HG03442 (cell line): ENCODE data around the gene FZD2.

Experiments
- ATAC-seq: cut with Tn5 transposase; IDR thresholded peaks from one replicate; pipeline ENCODE4 v1.9.1; 2021; ENCODE audit warnings: mild to moderate bottlenecking, moderate library complexity; ENCODE audit not compliant: unreplicated experiment

Gene FZD2

GRCh38 chr17:44604768-44605485, 47.6 kb downstream of the FZD2 start:
- no peak for ATAC-seq

DNA sequence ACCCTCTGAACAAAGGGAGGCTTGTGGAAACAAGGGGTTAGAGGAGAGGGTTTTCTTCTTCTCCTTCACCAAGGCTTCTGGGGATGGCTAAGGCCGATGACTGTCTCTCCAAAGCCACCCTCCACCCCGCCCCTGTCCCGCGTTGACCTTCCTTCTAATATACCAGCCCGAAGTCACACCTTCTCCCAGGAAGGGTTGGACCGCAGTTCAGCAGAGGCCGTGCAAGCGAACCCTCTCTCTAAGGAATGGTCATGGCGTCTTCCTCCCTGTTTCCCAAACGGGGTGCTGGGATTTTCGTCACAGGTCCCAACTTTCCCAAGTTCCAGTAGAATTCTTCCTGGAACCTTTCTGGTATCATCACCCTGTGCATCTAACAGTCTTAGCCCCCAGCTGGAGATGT, 49.4 kb downstream of the FZD2 start:
- no peak for ATAC-seq

DNA sequence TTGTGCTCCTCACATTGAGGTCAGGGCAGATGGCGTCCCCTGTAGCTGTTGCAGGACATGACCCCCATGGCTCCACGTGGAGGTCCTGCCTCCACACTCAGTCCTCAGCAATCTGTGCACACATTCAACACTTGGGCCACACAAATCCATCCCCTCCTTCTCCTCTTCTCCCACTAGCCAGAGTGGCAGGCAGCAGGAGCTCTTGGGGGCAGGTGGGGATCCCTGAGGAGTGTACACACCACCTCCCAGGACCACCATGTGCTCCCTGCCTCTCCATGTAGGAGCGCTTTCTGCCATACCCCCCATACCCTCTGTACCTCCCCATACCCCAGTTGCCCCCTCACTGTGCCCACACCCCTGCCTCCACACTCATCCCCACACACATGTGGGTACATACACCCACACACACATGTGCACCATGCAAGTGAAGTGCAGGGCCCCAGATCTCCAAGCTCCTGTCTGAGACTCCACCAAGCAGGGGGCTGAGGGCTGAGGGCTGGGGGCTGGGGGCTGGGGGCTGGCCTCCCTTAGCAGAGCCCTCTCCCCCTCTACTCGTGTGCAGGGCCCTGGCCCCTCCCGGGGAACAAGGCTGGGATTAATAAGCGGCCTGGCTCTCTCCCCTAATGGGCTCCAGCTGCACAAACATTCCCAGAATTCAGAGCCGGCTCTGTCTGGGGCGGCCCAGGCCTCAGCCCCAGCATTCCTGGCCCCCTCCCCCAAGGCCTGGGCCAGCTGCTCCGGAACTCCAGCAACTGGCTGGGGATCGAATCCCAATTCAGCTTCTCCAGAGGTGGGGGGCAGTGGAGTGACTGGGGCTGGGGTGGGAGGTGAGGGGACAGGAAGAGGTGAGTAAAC, 50.8 kb downstream of the FZD2 start:
- no peak for ATAC-seq

GRCh38 chr17:44608727-44609435, 51.6 kb downstream of the FZD2 start:
- ATAC-seq = no peak

GRCh38 chr17:44610331-44610730, 53.0 kb downstream of the FZD2 start:
- no peak for ATAC-seq
